Calu3 (cell line): ENCODE data around the gene PLA2R1. TPM values are rescaled to one million over a fixed set of nuclear protein-coding genes. Genes with fewer than 3 reads are reported as not detected.

ENCODE experiments used
- BruUV-seq: library from RNA; stranded (reverse); fragments of 400-500 nt; replicated peaks from 2 replicates; lab custom pipeline; 2021; lab: Mats Ljungman, UMichigan
- CTCF ChIA-PET: fragments of 300-600 bp; sonication (Branson Sonifier 250); formaldehyde crosslinking; loops from one replicate; lab custom pipeline; 2022; ENCODE audit warnings: antibody characterized with exemption; lab: Charles Lee
- DNase-seq: peaks from one replicate; pipeline ENCODE4 v3.0.0; 2022
- H3K27ac Mint-ChIP-seq: one replicate; pipeline ENCODE4 v1.8.0; 2022; ENCODE audit warnings: mixed read lengths; ENCODE audit not compliant: unreplicated experiment
- H3K27me3 Mint-ChIP-seq: one replicate; pipeline ENCODE4 v1.8.0; 2022; ENCODE audit warnings: mixed read lengths; ENCODE audit not compliant: unreplicated experiment
- H3K36me3 Mint-ChIP-seq: one replicate; pipeline ENCODE4 v1.8.0; 2022; ENCODE audit warnings: mild to moderate bottlenecking, moderate library complexity, mixed read lengths; ENCODE audit not compliant: insufficient read depth, unreplicated experiment
- H3K4me1 Mint-ChIP-seq: one replicate; pipeline ENCODE4 v1.8.0; 2022; ENCODE audit warnings: mild to moderate bottlenecking, low read depth, mixed read lengths; ENCODE audit not compliant: unreplicated experiment
- H3K4me3 Mint-ChIP-seq: one replicate; pipeline ENCODE4 v1.8.0; 2022; ENCODE audit warnings: mild to moderate bottlenecking, low read depth, moderate library complexity, mixed read lengths; ENCODE audit not compliant: unreplicated experiment
- H3K9me3 Mint-ChIP-seq: one replicate; pipeline ENCODE4 v1.8.0; 2022; ENCODE audit warnings: low read depth, mixed read lengths; ENCODE audit not compliant: unreplicated experiment
- CTCF ChIP-seq: fragments of 200-600 bp; IDR thresholded peaks from one replicate; pipeline ENCODE4 v1.8.0; 2022; ENCODE audit warnings: antibody characterized with exemption; ENCODE audit not compliant: unreplicated experiment
- intact Hi-C: fragments of 100-400 bp; cut with micrococcal nuclease; formaldehyde crosslinking; loops from one replicate; pipeline ENCODE4 v1.10.0; 2022; ENCODE audit not compliant: unreplicated experiment
- total RNA-seq: library from RNA; stranded (reverse); gene quantifications from 2 replicates; pipeline ENCODE4 v1.2.3, GENCODE V29; 2022

Gene PLA2R1
- total RNA-seq, 1 experiment from 2014 or later = 5.8 TPM

- CTCF ChIA-PET = no interaction called here
- peaks cover 14% of the 10 kb centered on the region for H3K27me3 Mint-ChIP-seq
- intact Hi-C loops = no loop called here
- peaks cover under 1% of the 10 kb centered on the region for H3K4me1 Mint-ChIP-seq
- no peak overlapping the region for H3K4me3 Mint-ChIP-seq
- no TSS peak for BruUV-seq
- no peak for DNase-seq
- H3K27ac Mint-ChIP-seq = no peak overlapping the region
- no peak for TF ChIP-seq CTCF
- H3K36me3 Mint-ChIP-seq = no peaks in the 10 kb centered on the region
- H3K9me3 Mint-ChIP-seq = no peaks in the 10 kb centered on the region
Observed at GRCh38 chr2:159916511-159916910, 145.9 kb downstream of the PLA2R1 start.

GRCh38 chr2:159913900-159914299 is 148.5 kb downstream of the PLA2R1 start:
- BruUV-seq = no TSS peak
- Mint-ChIP-seq H3K27me3 (peaks cover 6% of the 10 kb centered on the region), H3K36me3 (peaks cover 6% of the 10 kb centered on the region), H3K27ac (no peak overlapping the region), H3K4me1 (peaks cover 9% of the 10 kb centered on the region), H3K4me3 (no peak overlapping the region), H3K9me3 (no peaks in the 10 kb centered on the region)
- no peak for DNase-seq
- intact Hi-C loops = no loop called here
- CTCF ChIA-PET = no interaction called here
- TF ChIP-seq CTCF = no peak

- Mint-ChIP-seq H3K4me1 (peaks cover 14% of the 10 kb centered on the region), H3K27ac (no peak overlapping the region), H3K9me3 (no peaks in the 10 kb centered on the region), H3K27me3 (no peaks in the 10 kb centered on the region), H3K4me3 (no peak overlapping the region), H3K36me3 (peaks cover 6% of the 10 kb centered on the region)
- CTCF ChIA-PET = no interaction called here
- no peak for TF ChIP-seq CTCF
- intact Hi-C loops = no loop called here
- no TSS peak for BruUV-seq
- no peak for DNase-seq
Observed at GRCh38 chr2:159912580-159912979, 149.8 kb downstream of the PLA2R1 start.

- no peak for TF ChIP-seq CTCF
- no TSS peak for BruUV-seq
- no peak for DNase-seq
- no peaks in the 10 kb centered on the region for H3K9me3 Mint-ChIP-seq
- H3K36me3 Mint-ChIP-seq = peaks cover 11% of the 10 kb centered on the region
- no peaks in the 10 kb centered on the region for H3K27me3 Mint-ChIP-seq
- CTCF ChIA-PET = no interaction called here
- intact Hi-C loops = no loop called here
- peaks cover 26% of the 10 kb centered on the region for H3K4me1 Mint-ChIP-seq
- H3K4me3 Mint-ChIP-seq = no peak overlapping the region
- no peak overlapping the region for H3K27ac Mint-ChIP-seq
Observed at GRCh38 chr2:159910951-159911350, 151.5 kb downstream of the PLA2R1 start.
